HG03039 (cell line): ENCODE data around the gene POLD4.

ENCODE experiments used
- ATAC-seq: cut with Tn5 transposase; IDR thresholded peaks from one replicate; pipeline ENCODE4 v1.9.1; 2021; ENCODE audit warnings: mild to moderate bottlenecking, moderate library complexity; ENCODE audit not compliant: unreplicated experiment

The POLD4 gene

GRCh38 chr11:67317888-67318555, 35.3 kb downstream of the POLD4 start:
- peak; percentile 17 for ATAC-seq

- peak; percentile 74 for ATAC-seq
Observed at GRCh38 chr11:67317205-67317887, 36.0 kb downstream of the POLD4 start.

- ATAC-seq, result no peak
Observed at GRCh38 chr11:67316882-67317204, 36.5 kb downstream of the POLD4 start.

- no peak for ATAC-seq
Observed at GRCh38 chr11:67315325-67315909, 37.9 kb downstream of the POLD4 start.

GRCh38 chr11:67314218-67314617, 39.1 kb downstream of the POLD4 start:
- no peak for ATAC-seq

- ATAC-seq, result no peak
Observed at GRCh38 chr11:67313125-67313890, 40.0 kb downstream of the POLD4 start.

- no peak for ATAC-seq
Observed at GRCh38 chr11:67312187-67313021, 40.9 kb downstream of the POLD4 start.

GRCh38 chr11:67311556-67312082, 41.7 kb downstream of the POLD4 start:
- ATAC-seq, result no peak

- ATAC-seq, result no peak
Observed at GRCh38 chr11:67311051-67311555, 42.2 kb downstream of the POLD4 start.

GRCh38 chr11:67310246-67311050, 42.9 kb downstream of the POLD4 start:
- no peak for ATAC-seq

- no peak for ATAC-seq
Observed at GRCh38 chr11:67309661-67310061, 43.7 kb downstream of the POLD4 start.

GRCh38 chr11:67309166-67309565, 44.2 kb downstream of the POLD4 start:
- no peak for ATAC-seq

GRCh38 chr11:67308031-67308866, 45.1 kb downstream of the POLD4 start:
- ATAC-seq, result no peak

- ATAC-seq, result no peak
Observed at GRCh38 chr11:67307545-67308001, 45.8 kb downstream of the POLD4 start.

- ATAC-seq, result no peak
Observed at GRCh38 chr11:67306769-67307544, 46.4 kb downstream of the POLD4 start.

- no peak for ATAC-seq
Observed at GRCh38 chr11:67304511-67305113, 48.7 kb downstream of the POLD4 start.

- no peak for ATAC-seq
Observed at GRCh38 chr11:67303835-67304411, 49.4 kb downstream of the POLD4 start.
